GM19099 (cell line): ENCODE results near the gene FGFRL1.

ENCODE experiments used
- POLR2A ChIP-seq: IDR thresholded peaks from 3 replicates; pipeline ENCODE4 v1.6.1; 2011; ENCODE audit warnings: low read depth; ENCODE audit not compliant: insufficient read length; ENCODE audit errors: extremely low read depth

Gene FGFRL1

GRCh38 chr4:996030-996996 is 15.1 kb upstream of the FGFRL1 start:
- no peak for TF ChIP-seq POLR2A

GRCh38 chr4:996997-997374 is 14.4 kb upstream of the FGFRL1 start:
- TF ChIP-seq POLR2A = no peak

GRCh38 chr4:997375-998071 is 13.9 kb upstream of the FGFRL1 start:
- no peak for TF ChIP-seq POLR2A

- no peak for TF ChIP-seq POLR2A
These were observed 13.2 kb upstream of the FGFRL1 start for GRCh38 chr4:998096-998691.

- no peak for TF ChIP-seq POLR2A
These were observed 11.5 kb upstream of the FGFRL1 start for GRCh38 chr4:999882-1000425.

GRCh38 chr4:1000686-1001260 is 10.7 kb upstream of the FGFRL1 start:
- no peak for TF ChIP-seq POLR2A

GRCh38 chr4:1001561-1002130 is 9.8 kb upstream of the FGFRL1 start:
- no peak for TF ChIP-seq POLR2A

- TF ChIP-seq POLR2A = no peak
These were observed 9.2 kb upstream of the FGFRL1 start for GRCh38 chr4:1002131-1002630.

GRCh38 chr4:1002631-1003251 is 8.7 kb upstream of the FGFRL1 start:
- no peak for TF ChIP-seq POLR2A

GRCh38 chr4:1003271-1004070 is 8.0 kb upstream of the FGFRL1 start:
- TF ChIP-seq POLR2A = no peak

- TF ChIP-seq POLR2A = no peak
These were observed 7.4 kb upstream of the FGFRL1 start for GRCh38 chr4:1004071-1004418.

- no peak for TF ChIP-seq POLR2A
These were observed 6.6 kb upstream of the FGFRL1 start for GRCh38 chr4:1004557-1005485.

- TF ChIP-seq POLR2A = no peak
These were observed 4.6 kb upstream of the FGFRL1 start for GRCh38 chr4:1006856-1007255.
